HepG2 (cell line): Measurements from ENCODE around the gene HAPLN2.

Experiments used
- CAMTA2 ChIP-seq: sonication (generic); formaldehyde crosslinking; IDR thresholded peaks from 2 replicates; pipeline ENCODE4 v1.4.0; 2020; ENCODE audit warnings: mild to moderate bottlenecking, missing genetic modification reagents, borderline replicate concordance
- CTCF ChIP-seq: sonication (generic); formaldehyde crosslinking; IDR thresholded peaks from 2 replicates; pipeline ENCODE4 v1.5.0; 2020; ENCODE audit warnings: mild to moderate bottlenecking, missing genetic modification reagents, moderate library complexity
- HDAC2 ChIP-seq: sonication (generic); formaldehyde crosslinking; IDR thresholded peaks from 2 replicates; pipeline ENCODE4 v1.4.0; 2020; ENCODE audit warnings: missing genetic modification reagents
- MAF1 ChIP-seq: sonication (generic); formaldehyde crosslinking; IDR thresholded peaks from 2 replicates; pipeline ENCODE4 v1.5.0; 2020; ENCODE audit warnings: missing genetic modification reagents, borderline replicate concordance
- MIER2 ChIP-seq: IDR thresholded peaks from 2 replicates; pipeline ENCODE4 v1.6.1; 2016; ENCODE audit warnings: missing biosample characterization, missing genetic modification reagents
- MYC ChIP-seq: sonication (generic); formaldehyde crosslinking; IDR thresholded peaks from 2 replicates; pipeline ENCODE4 v1.9.0; 2021; ENCODE audit warnings: missing genetic modification reagents, borderline replicate concordance
- TCF7L2 ChIP-seq: IDR thresholded peaks from 2 replicates; pipeline ENCODE4 v1.6.1; 2011; ENCODE audit warnings: mild to moderate bottlenecking, low read depth, low read length, moderate library complexity
- ZNF138 ChIP-seq: sonication (generic); formaldehyde crosslinking; IDR thresholded peaks from 2 replicates; pipeline ENCODE4 v1.5.0; 2020; ENCODE audit warnings: mild to moderate bottlenecking, low read depth, missing genetic modification reagents
- ZNF879 ChIP-seq: sonication (generic); formaldehyde crosslinking; IDR thresholded peaks from 2 replicates; pipeline ENCODE4 v1.8.1; 2023; ENCODE audit warnings: missing genetic modification reagents
- TF ChIP-seq, protein P1 (sequence below): sonication (generic); formaldehyde crosslinking; IDR thresholded peaks from 2 replicates; pipeline ENCODE4 v1.4.0; 2020; ENCODE audit warnings: low read depth, mild to moderate bottlenecking, missing genetic modification reagents
- TF ChIP-seq, protein P2 (sequence below), 2 experiments: fragments of 450-650 bp in 1 of 2; sonication (generic) in 1 of 2; formaldehyde crosslinking in 1 of 2; IDR thresholded peaks; 2 replicates each; pipeline versions ENCODE4 v1.6.1 to v1.8.0; 2016 to 2022; ENCODE audit warnings: antibody characterized with exemption in 1 of 2, mild to moderate bottlenecking in 1 of 2, missing genetic modification reagents in 1 of 2

DNA sequence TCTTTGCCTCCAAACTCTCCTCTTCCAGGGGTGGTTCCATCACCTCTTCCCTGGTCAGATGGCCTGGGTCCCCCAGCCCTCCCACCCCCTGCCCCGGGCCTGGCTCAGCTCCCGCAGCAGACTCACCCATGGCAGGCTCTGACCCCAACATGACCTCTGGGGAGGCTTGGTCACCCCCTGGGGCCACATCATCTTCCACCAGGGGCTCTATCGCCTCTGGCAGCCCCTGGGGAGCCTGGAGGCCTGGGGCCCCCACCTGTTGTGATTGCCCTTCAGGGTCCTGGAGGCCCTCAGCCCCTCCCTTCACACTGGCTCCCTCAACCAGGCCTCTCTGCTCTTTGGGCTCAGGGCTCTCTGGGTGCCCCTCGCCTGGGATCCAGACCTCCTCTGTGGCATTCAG lies 51.6 kb downstream of the HAPLN2 start:
- TF ChIP-seq MIER2 (CRISPR knock-in tag) (no peak), ZNF879 (no peak), CTCF (no peak), MYC (CRISPR knock-in tag) (no peak), TCF7L2 (no peak), HDAC2 (no peak), MAF1 (CRISPR knock-in tag) (no peak), ZNF138 (CRISPR knock-in tag) (no peak), CAMTA2 (CRISPR knock-in tag) (no peak)
- TF ChIP-seq, protein P1, sequence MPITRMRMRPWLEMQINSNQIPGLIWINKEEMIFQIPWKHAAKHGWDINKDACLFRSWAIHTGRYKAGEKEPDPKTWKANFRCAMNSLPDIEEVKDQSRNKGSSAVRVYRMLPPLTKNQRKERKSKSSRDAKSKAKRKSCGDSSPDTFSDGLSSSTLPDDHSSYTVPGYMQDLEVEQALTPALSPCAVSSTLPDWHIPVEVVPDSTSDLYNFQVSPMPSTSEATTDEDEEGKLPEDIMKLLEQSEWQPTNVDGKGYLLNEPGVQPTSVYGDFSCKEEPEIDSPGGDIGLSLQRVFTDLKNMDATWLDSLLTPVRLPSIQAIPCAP (CRISPR knock-in tag) = no peak
- TF ChIP-seq, protein P2, sequence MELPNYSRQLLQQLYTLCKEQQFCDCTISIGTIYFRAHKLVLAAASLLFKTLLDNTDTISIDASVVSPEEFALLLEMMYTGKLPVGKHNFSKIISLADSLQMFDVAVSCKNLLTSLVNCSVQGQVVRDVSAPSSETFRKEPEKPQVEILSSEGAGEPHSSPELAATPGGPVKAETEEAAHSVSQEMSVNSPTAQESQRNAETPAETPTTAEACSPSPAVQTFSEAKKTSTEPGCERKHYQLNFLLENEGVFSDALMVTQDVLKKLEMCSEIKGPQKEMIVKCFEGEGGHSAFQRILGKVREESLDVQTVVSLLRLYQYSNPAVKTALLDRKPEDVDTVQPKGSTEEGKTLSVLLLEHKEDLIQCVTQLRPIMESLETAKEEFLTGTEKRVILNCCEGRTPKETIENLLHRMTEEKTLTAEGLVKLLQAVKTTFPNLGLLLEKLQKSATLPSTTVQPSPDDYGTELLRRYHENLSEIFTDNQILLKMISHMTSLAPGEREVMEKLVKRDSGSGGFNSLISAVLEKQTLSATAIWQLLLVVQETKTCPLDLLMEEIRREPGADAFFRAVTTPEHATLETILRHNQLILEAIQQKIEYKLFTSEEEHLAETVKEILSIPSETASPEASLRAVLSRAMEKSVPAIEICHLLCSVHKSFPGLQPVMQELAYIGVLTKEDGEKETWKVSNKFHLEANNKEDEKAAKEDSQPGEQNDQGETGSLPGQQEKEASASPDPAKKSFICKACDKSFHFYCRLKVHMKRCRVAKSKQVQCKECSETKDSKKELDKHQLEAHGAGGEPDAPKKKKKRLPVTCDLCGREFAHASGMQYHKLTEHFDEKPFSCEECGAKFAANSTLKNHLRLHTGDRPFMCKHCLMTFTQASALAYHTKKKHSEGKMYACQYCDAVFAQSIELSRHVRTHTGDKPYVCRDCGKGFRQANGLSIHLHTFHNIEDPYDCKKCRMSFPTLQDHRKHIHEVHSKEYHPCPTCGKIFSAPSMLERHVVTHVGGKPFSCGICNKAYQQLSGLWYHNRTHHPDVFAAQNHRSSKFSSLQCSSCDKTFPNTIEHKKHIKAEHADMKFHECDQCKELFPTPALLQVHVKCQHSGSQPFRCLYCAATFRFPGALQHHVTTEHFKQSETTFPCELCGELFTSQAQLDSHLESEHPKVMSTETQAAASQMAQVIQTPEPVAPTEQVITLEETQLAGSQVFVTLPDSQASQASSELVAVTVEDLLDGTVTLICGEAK (IDR thresholded peaks at IDR 0.05) = no peak
- TF ChIP-seq, protein P2 (CRISPR knock-in tag; IDR thresholded peaks at IDR 0.05) = no peak
